H1 (cell line): Measurements from ENCODE around the gene SLC9C1. TPM values are rescaled to one million over a fixed set of nuclear protein-coding genes. Genes with fewer than 3 reads are reported as not detected.

Source experiments
- CTCF ChIA-PET: fragments of 300-600 bp; sonication (Branson Sonifier 250); formaldehyde crosslinking; loops from one replicate; lab custom pipeline; 2021; ENCODE audit not compliant: partially characterized antibody; lab: Charles Lee
- POLR2A ChIA-PET: fragments of 300-600 bp; sonication (Branson Sonifier 250); formaldehyde crosslinking; loops from one replicate; lab custom pipeline; 2021; ENCODE audit warnings: inconsistent platforms; ENCODE audit not compliant: partially characterized antibody; lab: Charles Lee
- DNase-seq, 2 experiments: peaks; one replicate each; pipeline versions ENCODE4 v3.0.0 to v3.0.0-alpha.2; 2010 to 2022; ENCODE audit warnings: low spot score in 2 of 2, low read depth in 1 of 2, mixed read lengths in 1 of 2
- FAIRE-seq: peaks from 2 replicates; lab custom pipeline; 2011; peaks lifted over from hg19 to GRCh38; lab: Jason Lieb, UNC
- H2AFZ ChIP-seq: 2 replicates; pipeline ENCODE4 v1.8.1; 2012; ENCODE audit warnings: low read length, inconsistent platforms
- H2AK5ac ChIP-seq: 2 replicates; pipeline ENCODE4 v1.6.1; 2013; ENCODE audit warnings: low read depth, low read length
- H2BK120ac ChIP-seq: replicated peaks from 2 replicates; pipeline ENCODE3; 2013; ENCODE audit warnings: low read depth, low read length, inconsistent platforms
- H2BK12ac ChIP-seq: 2 replicates; pipeline ENCODE4 v1.6.1; 2013; ENCODE audit warnings: low read depth, low read length
- H2BK15ac ChIP-seq: 2 replicates; pipeline ENCODE4 v1.6.1; 2013; ENCODE audit warnings: low read length
- H2BK20ac ChIP-seq: 2 replicates; pipeline ENCODE4 v1.6.1; 2013; ENCODE audit warnings: low read length
- H2BK5ac ChIP-seq: 2 replicates; pipeline ENCODE4 v1.6.1; 2013; ENCODE audit warnings: low read depth, low read length
- H3K14ac ChIP-seq: 2 replicates; pipeline ENCODE4 v1.6.1; 2013; ENCODE audit warnings: inconsistent platforms; ENCODE audit not compliant: insufficient read length
- H3K18ac ChIP-seq: 2 replicates; pipeline ENCODE4 v1.6.1; 2013; ENCODE audit warnings: low read length; ENCODE audit errors: extremely low read depth
- H3K23ac ChIP-seq: 2 replicates; pipeline ENCODE4 v1.6.1; 2013; ENCODE audit warnings: inconsistent platforms; ENCODE audit not compliant: insufficient read length
- H3K23me2 ChIP-seq: 2 replicates; pipeline ENCODE4 v1.6.1; 2013; ENCODE audit warnings: low read depth, low read length
- H3K27ac ChIP-seq: 2 replicates; pipeline ENCODE4 v1.6.1; 2011; ENCODE audit warnings: low read depth, low read length, inconsistent platforms
- H3K27me3 ChIP-seq, 4 experiments: replicated peaks in 1 of 4; 1 replicate in 1 of 4; 2 replicates in 3 of 4; pipeline versions ENCODE4 v1.6.1 to v1.8.1; 2011 to 2013; ENCODE audit warnings: low read length in 3 of 4, mild to moderate bottlenecking in 3 of 4, inconsistent platforms in 2 of 4, mixed read lengths in 2 of 4, moderate library complexity in 1 of 4; ENCODE audit not compliant: control insufficient read depth in 3 of 4, insufficient read depth in 3 of 4; ENCODE audit errors: extremely low read depth in 1 of 4
- H3K36me3 ChIP-seq, 4 experiments: 2 replicates each; pipeline versions ENCODE4 v1.6.1 to v1.8.1; 2011 to 2013; ENCODE audit warnings: mild to moderate bottlenecking in 4 of 4, low read length in 3 of 4, moderate library complexity in 2 of 4, control low read depth in 1 of 4, inconsistent platforms in 1 of 4; ENCODE audit not compliant: insufficient read depth in 4 of 4, control insufficient read depth in 2 of 4
- H3K4ac ChIP-seq: replicated peaks from 2 replicates; pipeline ENCODE3; 2013; ENCODE audit warnings: low read length, low read depth, mixed read lengths, inconsistent platforms; ENCODE audit not compliant: insufficient read length
- H3K4me1 ChIP-seq, 4 experiments: replicated peaks in 1 of 4; 1 replicate in 1 of 4; 2 replicates in 3 of 4; pipeline versions ENCODE4 v1.6.1 to v1.8.1; 2011 to 2013; ENCODE audit warnings: low read length in 3 of 4, inconsistent platforms in 2 of 4, mixed read lengths in 1 of 4; ENCODE audit not compliant: insufficient read depth in 4 of 4, control insufficient read depth in 3 of 4
- H3K4me2 ChIP-seq, 2 experiments: 2 replicates each; pipeline versions ENCODE4 v1.6.1 to v1.8.1; 2011 to 2013; ENCODE audit warnings: low read depth in 2 of 2, low read length in 2 of 2, control low read depth in 1 of 2, inconsistent platforms in 1 of 2, mild to moderate bottlenecking in 1 of 2; ENCODE audit not compliant: insufficient read depth in 1 of 2
- H3K4me3 ChIP-seq, 4 experiments: fragments of 200-600, 300-600 bp in 1 of 4; sonication (generic), shearing (Covaris generic), sonication (Bioruptor Twin) in 1 of 4; 2 replicates each; pipeline versions ENCODE4 v1.5.1 to v1.8.1; 2011 to 2016; ENCODE audit warnings: low read length in 4 of 4, low read depth in 3 of 4, control low read depth in 2 of 4, inconsistent platforms in 2 of 4, mild to moderate bottlenecking in 2 of 4, mixed read lengths in 1 of 4, moderate library complexity in 1 of 4; ENCODE audit not compliant: insufficient read depth in 2 of 4; ENCODE audit errors: extremely low read depth in 1 of 4
- H3K56ac ChIP-seq: replicated peaks from 2 replicates; pipeline ENCODE3; 2013; ENCODE audit warnings: low read depth, mild to moderate bottlenecking, mixed read lengths, low read length, inconsistent platforms; ENCODE audit not compliant: insufficient read length
- H3K79me1 ChIP-seq: 2 replicates; pipeline ENCODE4 v1.6.1; 2013; ENCODE audit warnings: low read depth, low read length, control low read depth
- H3K79me2 ChIP-seq, 2 experiments: 2 replicates each; pipeline versions ENCODE4 v1.6.1 to v1.8.1; 2012 to 2013; ENCODE audit warnings: low read length in 2 of 2, mild to moderate bottlenecking in 2 of 2, inconsistent platforms in 1 of 2; ENCODE audit not compliant: insufficient read depth in 2 of 2, control insufficient read depth in 1 of 2
- H3K9ac ChIP-seq, 4 experiments: replicated peaks in 1 of 4; 1 replicate in 1 of 4; 2 replicates in 3 of 4; pipeline versions ENCODE4 v1.6.1 to v1.8.1; 2011 to 2013; ENCODE audit warnings: low read depth in 3 of 4, low read length in 3 of 4, control low read depth in 2 of 4, mild to moderate bottlenecking in 2 of 4, moderate library complexity in 2 of 4, inconsistent platforms in 1 of 4; ENCODE audit errors: extremely low read depth in 1 of 4
- H3K9me3 ChIP-seq, 2 experiments: 2 replicates each; pipeline versions ENCODE4 v1.6.1 to v1.8.1; 2012 to 2013; ENCODE audit warnings: mild to moderate bottlenecking in 2 of 2, moderate library complexity in 2 of 2, control low read depth in 1 of 2, inconsistent platforms in 1 of 2, low read depth in 1 of 2, low read length in 1 of 2, mixed read lengths in 1 of 2; ENCODE audit not compliant: insufficient read depth in 2 of 2
- H4K20me1 ChIP-seq, 2 experiments: replicated peaks in 1 of 2; 2 replicates each; pipeline versions ENCODE3 to v1.8.1; 2011 to 2013; ENCODE audit warnings: inconsistent platforms in 2 of 2, low read length in 2 of 2, mild to moderate bottlenecking in 1 of 2; ENCODE audit not compliant: insufficient read depth in 2 of 2, control insufficient read depth in 1 of 2
- H4K5ac ChIP-seq: 2 replicates; pipeline ENCODE4 v1.6.1; 2013; ENCODE audit warnings: low read length, low read depth, mixed read lengths, inconsistent platforms; ENCODE audit not compliant: insufficient read length
- H4K8ac ChIP-seq: 2 replicates; pipeline ENCODE4 v1.8.0; 2013; ENCODE audit warnings: mild to moderate bottlenecking, moderate library complexity, low read length, inconsistent platforms; ENCODE audit not compliant: insufficient read depth; ENCODE audit errors: extremely low read depth
- H4K91ac ChIP-seq: replicated peaks from 2 replicates; pipeline ENCODE3; 2013; ENCODE audit warnings: low read length, mixed read lengths, inconsistent platforms; ENCODE audit not compliant: insufficient read length
- ASH2L ChIP-seq: fragments of 200-600, 300-600 bp; sonication (generic); IDR thresholded peaks from one replicate; pipeline ENCODE4 v1.7.1; 2017; ENCODE audit warnings: low read length
- ATF3 ChIP-seq: IDR thresholded peaks from 2 replicates; pipeline ENCODE4 v1.6.1; 2011; ENCODE audit warnings: low read depth, mild to moderate bottlenecking, low read length; ENCODE audit not compliant: insufficient read depth
- BACH1 ChIP-seq: IDR thresholded peaks from 2 replicates; pipeline ENCODE4 v1.6.1; 2012; ENCODE audit warnings: low read length, improper control_type of control experiment
- BRCA1 ChIP-seq: IDR thresholded peaks from 2 replicates; pipeline ENCODE4 v1.6.1; 2012; ENCODE audit warnings: low read depth, low read length, improper control_type of control experiment
- CEBPB ChIP-seq: IDR thresholded peaks from 2 replicates; pipeline ENCODE4 v1.6.1; 2012; ENCODE audit warnings: low read depth, low read length
- CHD1 ChIP-seq: IDR thresholded peaks from 2 replicates; pipeline ENCODE4 v1.6.1; 2012; ENCODE audit warnings: low read depth, low read length, improper control_type of control experiment
- CHD2 ChIP-seq: IDR thresholded peaks from 2 replicates; pipeline ENCODE4 v1.6.1; 2012; ENCODE audit warnings: low read length, improper control_type of control experiment
- CREB1 ChIP-seq: IDR thresholded peaks from 2 replicates; pipeline ENCODE4 v1.6.1; 2012; ENCODE audit warnings: inconsistent platforms
- JUN ChIP-seq: IDR thresholded peaks from 2 replicates; pipeline ENCODE4 v1.6.1; 2011; ENCODE audit warnings: low read depth, mild to moderate bottlenecking, improper control_type of control experiment, low read length
- MAX ChIP-seq: IDR thresholded peaks from 2 replicates; pipeline ENCODE4 v1.6.1; 2012; ENCODE audit warnings: inconsistent platforms
- NANOG ChIP-seq: IDR thresholded peaks from 2 replicates; pipeline ENCODE4 v1.6.1; 2011; ENCODE audit warnings: low read length, low read depth, mild to moderate bottlenecking, inconsistent platforms; ENCODE audit not compliant: insufficient read depth, poor library complexity, severe bottlenecking
- SIRT6 ChIP-seq: IDR thresholded peaks from one replicate; pipeline ENCODE4 v1.7.1; 2012; ENCODE audit warnings: low read length, inconsistent platforms
- SP2 ChIP-seq: IDR thresholded peaks from 2 replicates; pipeline ENCODE4 v1.6.1; 2012; ENCODE audit warnings: mild to moderate bottlenecking, low read length, inconsistent platforms
- SUZ12 ChIP-seq: fragments of 200-600 bp; sonication (generic); IDR thresholded peaks from 2 replicates; pipeline ENCODE4 v1.6.1; 2012; ENCODE audit warnings: mild to moderate bottlenecking, inconsistent platforms, low read length, moderate library complexity, mixed read lengths
- polyA plus RNA-seq, 7 experiments: library from polyadenylated mRNA; depleted of rRNA in 3 of 7; stranded (reverse) in 5 of 7; unstranded in 2 of 7; fragments of >200 nt in 5 of 7; fragments of 200-250 nt in 2 of 7; gene quantifications; 1 replicate in 5 of 7; 2 replicates in 1 of 7; 4 replicates in 1 of 7; pipeline versions ENCODE4 v1.2.1 to v1.2.3, GENCODE V29; 2011 to 2013; ENCODE audit warnings: missing spikeins in 2 of 7, mixed read lengths in 2 of 7
- total RNA-seq: library from RNA; stranded (reverse); fragmentation: NEBNext Ultra II Directional; extraction: Animal tissue kit (Norgen Biotek cat#: 25700); gene quantifications from 2 replicates; pipeline ENCODE4 v1.2.1, GENCODE V29; 2021

Gene SLC9C1
- total and polyA plus RNA-seq, 2 of the 8 experiments (the other 6 are each of a cell fraction or from before 2014, with no cell fraction given), result 0.15 to 0.24 TPM

DNA sequence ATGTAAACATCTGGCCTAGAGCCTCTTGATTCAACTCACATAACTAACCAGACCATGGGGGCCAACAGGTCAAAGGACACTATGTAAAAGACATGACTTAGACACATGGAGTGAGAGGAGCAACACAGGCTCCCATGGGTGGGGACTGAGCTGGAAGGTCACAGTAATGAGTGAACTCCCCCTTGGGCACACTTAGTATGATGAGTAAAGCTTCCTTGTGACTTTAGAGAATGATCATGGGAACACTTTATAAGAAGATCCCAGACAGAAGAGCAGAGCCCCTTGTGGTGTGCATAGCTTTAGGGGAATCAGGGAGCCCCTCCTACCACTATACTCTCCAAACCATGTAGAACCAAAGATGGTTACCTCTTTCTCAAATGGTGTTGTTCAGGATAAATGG is 171.1 kb downstream of the SLC9C1 start:
- no peak overlapping the region for H4K5ac ChIP-seq
- CTCF ChIA-PET, result interaction anchor here (0.9 to 1.9 kb wide), 4 partner anchors 11 to 411 kb away, joined by 3 to 11 read pairs (median 3); no protein-coding TSS in a partner anchor
- no peak overlapping the region for H3K4me2 ChIP-seq
- no peak overlapping the region for H2BK12ac ChIP-seq
- H2BK5ac ChIP-seq, result no peak overlapping the region
- H2AFZ ChIP-seq, result no peak overlapping the region
- no peak overlapping the region for H2AK5ac ChIP-seq
- no peaks in the 10 kb centered on the region for H3K79me2 ChIP-seq
- no peak overlapping the region for H3K23ac ChIP-seq
- H3K79me1 ChIP-seq, result no peaks in the 10 kb centered on the region
- H3K4me1 ChIP-seq, result peaks cover 0 to 20% (median 11%) of the 10 kb centered on the region in 4 experiments; a peak in 5 of 7 replicates
- H3K56ac ChIP-seq, result no peak overlapping the region
- no peak overlapping the region for H4K8ac ChIP-seq
- no peak overlapping the region for H3K4me3 ChIP-seq
- H4K20me1 ChIP-seq, result no peaks in the 10 kb centered on the region
- POLR2A ChIA-PET, result interaction anchor here (1.1 kb wide), 1 partner anchor 11 kb away, joined by 3 read pairs; no protein-coding TSS in a partner anchor
- H4K91ac ChIP-seq, result no peak overlapping the region
- H3K27ac ChIP-seq, result no peak overlapping the region
- H2BK120ac ChIP-seq, result no peak overlapping the region
- FAIRE-seq, result no peak
- H3K18ac ChIP-seq, result no peak overlapping the region
- no peak for DNase-seq
- no peaks in the 10 kb centered on the region; a peak in 1 of 8 replicates for H3K36me3 ChIP-seq
- no peak overlapping the region for H2BK20ac ChIP-seq
- H3K9me3 ChIP-seq, result no peaks in the 10 kb centered on the region
- no peaks in the 10 kb centered on the region for H3K23me2 ChIP-seq
- no peak overlapping the region for H3K14ac ChIP-seq
- H3K9ac ChIP-seq, result no peak overlapping the region
- no peak overlapping the region for H3K4ac ChIP-seq
- no peak overlapping the region for H2BK15ac ChIP-seq
- H3K27me3 ChIP-seq, result no peaks in the 10 kb centered on the region
- TF ChIP-seq SP2 (no peak), SUZ12 (no peak), CEBPB (no peak), BRCA1 (no peak), NANOG (no peak), CHD1 (no peak), BACH1 (no peak), CHD2 (no peak), CREB1 (no peak), JUN (no peak), MAX (no peak), ASH2L (no peak), SIRT6 (no peak), ATF3 (no peak)
